Motor neuron (in vitro differentiated cells): ENCODE data around the gene DUSP2. TPM values are rescaled to one million over a fixed set of nuclear protein-coding genes. Genes with fewer than 3 reads are reported as not detected.

Source experiments
- ATAC-seq, 8 experiments: fragments of 200-7000 bp; cut with Tn5 transposase; replicated peaks in 6 of 8; 2 replicates each; pipeline ENCODE4 v1.8.0; 2021; ENCODE audit warnings: mild to moderate bottlenecking in 8 of 8, moderate library complexity in 8 of 8
- H3K27ac ChIP-seq, 2 donors: fragments of 250-450 bp; sonication (Bioruptor Pico); 2 replicates each; pipeline ENCODE4 v1.9.0; 2021; ENCODE audit warnings: antibody characterized with exemption in 2 of 2, mild to moderate bottlenecking in 2 of 2, moderate library complexity in 1 of 2
- H3K4me1 ChIP-seq, 2 donors: fragments of 250-450 bp; sonication (Bioruptor Pico); replicated peaks in 1 of 2; 2 replicates each; pipeline ENCODE4 v1.6.1; 2021; ENCODE audit warnings: antibody characterized with exemption in 2 of 2, mild to moderate bottlenecking in 2 of 2, moderate library complexity in 1 of 2
- H3K4me3 ChIP-seq, 5 donors: fragments of 250-450 bp; sonication (Bioruptor Pico); 2 replicates each; pipeline ENCODE4 v1.9.0; 2021; ENCODE audit warnings: antibody characterized with exemption in 5 of 5, mild to moderate bottlenecking in 5 of 5, moderate library complexity in 4 of 5
- WGBS, 10 experiments: fragments of 450-650 bp; shearing (Covaris generic); methylation state at CpG; one replicate each; pipeline ENCODE4 v1.0.0; 2022; 5-methylcytosine and 5-hydroxymethylcytosine counted together
- in situ Hi-C, 9 experiments: fragments of 400-800 bp; cut with MboI; loops; one replicate each; pipeline ENCODE4 v1.15.0; 2021; ENCODE audit warnings: low sequenced_read_pairs in 9 of 9, low pct_unique_long_range_greater_than_20kb in 2 of 9; ENCODE audit not compliant: unreplicated experiment in 9 of 9
- total RNA-seq, 8 experiments: library from RNA; unstranded; fragments of 300-600 nt; gene quantifications; 2 replicates each; pipeline versions ENCODE4 v1.2.3 to v1.2.4, GENCODE V29; 2022

DUSP2 gene
- total RNA-seq, 8 experiments from 2014 or later, result 0.36 to 6.1 (median 1.1) TPM

- WGBS, 10 experiments, result 33 to 80% (median 60%) methylated on average over 1 to 6 of the region's 17 CpGs; no CpG with 5 or more reads in 5 of the 10 experiments
- Histone ChIP-seq H3K4me3 (no peak overlapping the region), H3K27ac (no peak overlapping the region), H3K4me1 (no peaks in the 10 kb centered on the region)
- no peak for ATAC-seq
- in situ Hi-C loops, result loop anchor here in 2 of 9 experiments (25.0 kb wide), 1 partner anchor 106 kb away; no protein-coding TSS in a partner anchor
Observed at GRCh38 chr2:96117701-96118588, 27.3 kb downstream of the DUSP2 start.

GRCh38 chr2:96116879-96117533 lies 28.2 kb downstream of the DUSP2 start:
- in situ Hi-C loops, result loop anchor here in 2 of 9 experiments (25.0 kb wide), 1 partner anchor 105 kb away; no protein-coding TSS in a partner anchor
- H3K4me1 ChIP-seq, result no peaks in the 10 kb centered on the region
- 0 to 13% (median 5%) methylated on average over 3 to 10 of the region's 62 CpGs; no CpG with 5 or more reads in 7 of the 10 experiments for WGBS, 10 experiments
- no peak overlapping the region for H3K27ac ChIP-seq
- peak overlapping the region; percentile 41 to 50 (median 43) for H3K4me3 ChIP-seq
- ATAC-seq, result peak; percentile 86 to 92 (median 89)

GRCh38 chr2:96116424-96116878 lies 28.8 kb downstream of the DUSP2 start, which contains the start of gene ADRA2B:
TSS of gene ADRA2B (minus strand) at chr2:96116571. CDS start at chr2:96116149, 422 bp downstream.
- ATAC-seq, result peak; percentile 44 to 85 (median 76)
- Histone ChIP-seq H3K4me1 (no peaks in the 10 kb centered on the region), H3K27ac (no peak within 1 kb of the TSS), H3K4me3 (peak within 1 kb of the TSS; percentile 41 to 50 (median 43))
- 0% methylated on average over 2 of the region's 64 CpGs; no CpG with 5 or more reads in 9 of the 10 experiments for WGBS, 10 experiments
- in situ Hi-C loops, result loop anchor here in 2 of 9 experiments (25.0 kb wide), 1 partner anchor 104 kb away; no protein-coding TSS in a partner anchor

- no peak overlapping the region for H3K27ac ChIP-seq
- H3K4me1 ChIP-seq, result no peaks in the 10 kb centered on the region
- peak in 2 of 8 experiments; percentile 3 to 9 for ATAC-seq
- peak overlapping the region; percentile 41 to 50 (median 43) for H3K4me3 ChIP-seq
- in situ Hi-C loops, result loop anchor here in 2 of 9 experiments (25.0 kb wide), 1 partner anchor 104 kb away; no protein-coding TSS in a partner anchor
- WGBS, 10 experiments, result 75 to 100% (median 91%) methylated on average over 1 to 30 of the region's 77 CpGs; no CpG with 5 or more reads in 5 of the 10 experiments
Observed at GRCh38 chr2:96115631-96116423, 29.4 kb downstream of the DUSP2 start.

GRCh38 chr2:96114903-96115581 lies 30.2 kb downstream of the DUSP2 start:
- no peak overlapping the region for H3K27ac ChIP-seq
- in situ Hi-C loops, result loop anchor here in 2 of 9 experiments (25.0 kb wide), 1 partner anchor 103 kb away; no protein-coding TSS in a partner anchor
- no peak overlapping the region for H3K4me3 ChIP-seq
- no peak for ATAC-seq
- H3K4me1 ChIP-seq, result no peaks in the 10 kb centered on the region
- 80 to 100% (median 94%) methylated on average over 1 to 4 of the region's 24 CpGs; no CpG with 5 or more reads in 3 of the 10 experiments for WGBS, 10 experiments

GRCh38 chr2:96114546-96114902 lies 30.7 kb downstream of the DUSP2 start:
- no peak for ATAC-seq
- Histone ChIP-seq H3K4me1 (peaks cover 0 to 4% of the 10 kb centered on the region in 2 donors), H3K27ac (no peak overlapping the region), H3K4me3 (no peak overlapping the region)
- 95% methylated on average over 4 of the region's 13 CpGs; no CpG with 5 or more reads in 9 of the 10 experiments for WGBS, 10 experiments
- in situ Hi-C loops, result loop anchor here in 2 of 9 experiments (25.0 kb wide), 1 partner anchor 102 kb away; no protein-coding TSS in a partner anchor

- Histone ChIP-seq H3K27ac (no peak overlapping the region), H3K4me3 (no peak overlapping the region), H3K4me1 (peaks cover 5 to 9% of the 10 kb centered on the region in 2 donors)
- no peak for ATAC-seq
- 80 to 100% (median 81%) methylated on average over 1 to 9 of the region's 17 CpGs; no CpG with 5 or more reads in 5 of the 10 experiments for WGBS, 10 experiments
- in situ Hi-C loops, result loop anchor here in 2 of 9 experiments (25.0 kb wide), 1 partner anchor 102 kb away; no protein-coding TSS in a partner anchor
Observed at GRCh38 chr2:96113951-96114350, 31.3 kb downstream of the DUSP2 start.

GRCh38 chr2:96113367-96113677 lies 31.9 kb downstream of the DUSP2 start:
- WGBS, 10 experiments, result 100% methylated on average over 1 to 3 of the region's 7 CpGs; no CpG with 5 or more reads in 8 of the 10 experiments
- Histone ChIP-seq H3K4me1 (peaks cover 10 to 16% of the 10 kb centered on the region in 2 donors), H3K4me3 (no peak overlapping the region), H3K27ac (no peak overlapping the region)
- in situ Hi-C loops, result loop anchor here in 2 of 9 experiments (25.0 kb wide), 1 partner anchor 101 kb away; no protein-coding TSS in a partner anchor
- no peak for ATAC-seq

- no peak overlapping the region for H3K27ac ChIP-seq
- 33 to 80% (median 67%) methylated on average over 3 to 5 of the region's 9 CpGs; no CpG with 5 or more reads in 6 of the 10 experiments for WGBS, 10 experiments
- no peak overlapping the region for H3K4me3 ChIP-seq
- H3K4me1 ChIP-seq, result peaks cover 10 to 19% of the 10 kb centered on the region in 2 donors
- ATAC-seq, result no peak
- in situ Hi-C loops, result loop anchor here in 2 of 9 experiments (25.0 kb wide), 1 partner anchor 100 kb away; no protein-coding TSS in a partner anchor
Observed at GRCh38 chr2:96112501-96113366, 32.5 kb downstream of the DUSP2 start.

GRCh38 chr2:96111823-96112500 lies 33.3 kb downstream of the DUSP2 start:
- no peak overlapping the region for H3K4me3 ChIP-seq
- 17 to 100% (median 66%) methylated on average over 1 to 3 of the region's 7 CpGs; no CpG with 5 or more reads in 4 of the 10 experiments for WGBS, 10 experiments
- H3K4me1 ChIP-seq, result peaks cover 10 to 19% of the 10 kb centered on the region in 2 donors
- peak in 1 of 8 experiments; percentile 11 for ATAC-seq
- no peak overlapping the region for H3K27ac ChIP-seq
- in situ Hi-C loops, result loop anchor here in 2 of 9 experiments (25.0 kb wide), 1 partner anchor 100 kb away; no protein-coding TSS in a partner anchor
